Astrocyte (in vitro differentiated cells and primary cell): ENCODE data around the gene DPP9.
"Not testable (repeated sequence)": the region's sequence is repeated elsewhere in the genome, so short reads cannot be mapped to it uniquely, and the experiment has no call there.

Experiments used
- CTCF ChIP-seq: IDR thresholded peaks from 2 replicates; pipeline ENCODE4 v1.5.1; 2011; ENCODE audit warnings: low read depth, mild to moderate bottlenecking, inconsistent platforms, low read length, moderate library complexity; ENCODE audit not compliant: insufficient read depth
- EZH2 ChIP-seq: IDR thresholded peaks from 2 replicates; pipeline ENCODE4 v1.6.1; 2012; ENCODE audit warnings: mild to moderate bottlenecking, low read length, inconsistent platforms; ENCODE audit not compliant: insufficient read depth

GRCh38 chr19:4745175-4745574 lies 21.5 kb upstream of the DPP9 start:
- not testable (repeated sequence) for TF ChIP-seq CTCF, EZH2
